Measurements from ENCODE around the gene ERC1.

ERC1 gene

DNA sequence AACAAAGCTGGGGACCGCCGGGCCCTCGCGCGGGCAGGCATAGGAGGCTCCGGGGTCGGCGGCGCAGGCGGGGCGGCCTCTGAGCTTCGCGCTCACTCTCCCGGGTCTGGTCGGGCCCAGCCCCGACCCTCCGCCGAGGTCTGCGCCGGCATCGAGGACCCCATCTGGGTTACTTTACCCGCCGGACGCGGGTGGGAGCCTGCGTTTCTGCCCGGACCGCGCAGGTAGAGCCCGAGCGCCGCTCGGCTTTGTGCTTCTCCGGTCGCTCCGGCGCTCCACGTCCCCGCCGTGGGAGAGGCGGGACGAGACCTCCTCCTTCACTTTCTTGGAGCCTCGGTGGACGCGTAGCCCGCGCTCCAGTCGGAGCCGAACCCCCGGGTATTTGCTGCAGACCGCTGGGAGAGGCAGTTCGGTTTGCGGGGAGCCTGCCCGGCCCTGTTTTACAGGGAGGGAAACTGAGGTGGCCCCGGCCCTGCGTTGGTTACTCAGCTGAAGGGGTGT lies 540.2 kb downstream of the ERC1 start:
- DNase-seq (ENCODE audit: low read depth in 2 of 2), result no peak
- TF ChIP-seq, protein P1, sequence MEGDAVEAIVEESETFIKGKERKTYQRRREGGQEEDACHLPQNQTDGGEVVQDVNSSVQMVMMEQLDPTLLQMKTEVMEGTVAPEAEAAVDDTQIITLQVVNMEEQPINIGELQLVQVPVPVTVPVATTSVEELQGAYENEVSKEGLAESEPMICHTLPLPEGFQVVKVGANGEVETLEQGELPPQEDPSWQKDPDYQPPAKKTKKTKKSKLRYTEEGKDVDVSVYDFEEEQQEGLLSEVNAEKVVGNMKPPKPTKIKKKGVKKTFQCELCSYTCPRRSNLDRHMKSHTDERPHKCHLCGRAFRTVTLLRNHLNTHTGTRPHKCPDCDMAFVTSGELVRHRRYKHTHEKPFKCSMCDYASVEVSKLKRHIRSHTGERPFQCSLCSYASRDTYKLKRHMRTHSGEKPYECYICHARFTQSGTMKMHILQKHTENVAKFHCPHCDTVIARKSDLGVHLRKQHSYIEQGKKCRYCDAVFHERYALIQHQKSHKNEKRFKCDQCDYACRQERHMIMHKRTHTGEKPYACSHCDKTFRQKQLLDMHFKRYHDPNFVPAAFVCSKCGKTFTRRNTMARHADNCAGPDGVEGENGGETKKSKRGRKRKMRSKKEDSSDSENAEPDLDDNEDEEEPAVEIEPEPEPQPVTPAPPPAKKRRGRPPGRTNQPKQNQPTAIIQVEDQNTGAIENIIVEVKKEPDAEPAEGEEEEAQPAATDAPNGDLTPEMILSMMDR (IDR thresholded peaks at IDR 0.05; ENCODE audit: low read depth, low read length), result no peak
- peak overlapping the region; percentile 41 to 69 for H3K4me3 ChIP-seq (replicated peaks in 1 of 2; ENCODE audit: low read depth in 2 of 2, low read length in 2 of 2)

DNA sequence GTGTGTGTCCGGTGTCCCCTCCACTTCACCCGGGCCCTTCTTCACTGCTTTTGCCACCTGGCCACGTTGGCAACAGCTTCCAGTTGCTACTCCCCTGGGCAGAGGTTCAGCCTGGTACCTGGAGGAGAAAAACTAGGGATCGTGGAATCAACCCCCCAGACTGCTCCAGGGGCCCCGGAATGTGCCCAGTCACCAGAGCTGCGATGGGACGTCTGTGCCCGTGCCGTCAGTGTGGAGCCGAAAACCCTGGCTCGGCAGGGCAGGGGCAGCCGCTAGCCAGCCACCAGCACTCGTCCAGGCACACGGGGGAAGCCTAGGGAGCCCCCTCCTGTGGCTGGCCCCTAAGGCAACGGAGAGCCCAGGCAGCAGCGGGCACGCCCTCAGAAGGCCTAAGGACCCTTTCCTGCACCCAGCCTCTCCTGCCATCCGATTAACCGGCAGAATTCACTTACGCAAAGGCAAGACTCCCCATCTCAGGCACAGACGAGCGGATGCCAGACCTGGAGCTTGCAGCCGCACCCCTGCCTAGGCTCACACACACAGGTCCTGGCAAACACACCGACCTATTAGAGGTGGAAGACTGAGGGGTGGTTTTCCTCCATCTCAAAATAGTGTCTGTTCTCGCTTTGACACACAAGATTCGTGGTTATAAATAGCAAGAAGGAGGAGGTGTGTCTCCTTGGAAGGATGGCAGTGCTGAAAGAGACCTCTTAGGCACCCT lies 540.8 kb downstream of the ERC1 start:
- peak overlapping the region; percentile 41 to 69 for H3K4me3 ChIP-seq (replicated peaks in 1 of 2; ENCODE audit: low read depth in 2 of 2, low read length in 2 of 2)
- DNase-seq (ENCODE audit: low read depth in 2 of 2), result no peak
- TF ChIP-seq, protein P1 (IDR thresholded peaks at IDR 0.05; ENCODE audit: low read depth, low read length), result no peak

DNA sequence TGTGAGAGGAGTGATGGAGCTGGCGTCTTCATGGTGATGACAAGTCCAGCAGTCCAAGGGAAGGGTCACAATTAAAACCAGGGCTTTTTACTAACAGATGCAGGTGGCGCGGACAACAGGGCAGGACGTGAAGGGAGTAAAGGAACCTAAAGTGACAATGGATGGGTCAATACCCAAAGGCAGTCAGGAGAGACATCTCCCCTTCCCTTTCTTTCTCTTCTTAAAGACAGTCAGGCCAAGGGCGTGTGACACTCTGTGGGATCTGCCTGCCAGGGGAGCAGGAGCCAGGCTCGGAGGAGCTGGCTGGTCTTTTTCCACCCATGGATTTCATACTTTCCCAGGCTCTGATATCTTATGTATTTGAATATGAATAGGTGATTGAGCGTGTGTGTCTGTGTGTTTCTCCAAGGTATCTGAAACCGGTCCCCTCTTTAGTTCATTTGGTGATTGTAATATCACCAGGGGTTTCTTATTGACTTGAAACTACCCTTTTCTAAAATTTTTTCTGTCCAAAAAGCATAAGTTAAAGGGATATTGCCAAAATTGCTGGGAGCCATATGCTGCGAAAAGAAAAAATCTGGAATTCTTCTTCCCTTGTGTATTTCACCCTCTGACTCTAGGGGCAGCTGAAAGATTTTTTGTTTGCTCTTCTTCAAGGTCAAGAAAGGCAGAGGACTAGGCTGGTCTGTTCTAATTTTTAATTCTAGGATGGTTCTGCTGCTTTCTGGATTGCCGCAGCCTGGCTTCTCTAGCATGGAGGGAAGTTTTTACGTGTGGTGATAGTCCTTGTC lies 541.5 kb downstream of the ERC1 start:
- H3K4me3 ChIP-seq (replicated peaks in 1 of 2; ENCODE audit: low read depth in 2 of 2, low read length in 2 of 2), result peak overlapping the region in 1 of 2 donors; percentile 69
- TF ChIP-seq, protein P1 (IDR thresholded peaks at IDR 0.05; ENCODE audit: low read depth, low read length), result no peak
- DNase-seq (ENCODE audit: low read depth in 2 of 2), result no peak

DNA sequence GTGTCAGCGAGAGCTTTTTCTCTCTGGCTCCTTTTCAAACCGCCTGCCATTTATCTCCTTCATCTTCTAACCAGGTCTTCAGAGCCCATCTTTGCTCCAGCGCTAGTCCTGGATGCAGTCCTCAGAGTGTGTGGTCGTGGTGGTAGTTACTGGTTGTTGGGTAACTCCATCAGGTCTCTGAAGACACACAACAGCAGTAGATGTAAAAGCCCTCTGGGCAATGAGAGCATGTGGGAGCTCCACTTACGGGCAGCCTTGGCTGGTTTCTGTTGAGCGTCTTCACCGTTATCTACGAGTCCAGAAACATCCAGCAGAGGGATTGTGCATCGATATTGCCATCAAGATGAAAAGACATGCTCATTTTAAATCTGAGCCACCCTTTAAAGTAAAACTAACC lies 542.2 kb downstream of the ERC1 start:
- peak in 1 of 2 donors; percentile 24 for DNase-seq (ENCODE audit: low read depth in 2 of 2)
- H3K4me3 ChIP-seq (replicated peaks in 1 of 2; ENCODE audit: low read depth in 2 of 2, low read length in 2 of 2), result peak overlapping the region in 1 of 2 donors; percentile 45
- TF ChIP-seq, protein P1 (IDR thresholded peaks at IDR 0.05; ENCODE audit: low read depth, low read length), result peak; percentile 10

DNA sequence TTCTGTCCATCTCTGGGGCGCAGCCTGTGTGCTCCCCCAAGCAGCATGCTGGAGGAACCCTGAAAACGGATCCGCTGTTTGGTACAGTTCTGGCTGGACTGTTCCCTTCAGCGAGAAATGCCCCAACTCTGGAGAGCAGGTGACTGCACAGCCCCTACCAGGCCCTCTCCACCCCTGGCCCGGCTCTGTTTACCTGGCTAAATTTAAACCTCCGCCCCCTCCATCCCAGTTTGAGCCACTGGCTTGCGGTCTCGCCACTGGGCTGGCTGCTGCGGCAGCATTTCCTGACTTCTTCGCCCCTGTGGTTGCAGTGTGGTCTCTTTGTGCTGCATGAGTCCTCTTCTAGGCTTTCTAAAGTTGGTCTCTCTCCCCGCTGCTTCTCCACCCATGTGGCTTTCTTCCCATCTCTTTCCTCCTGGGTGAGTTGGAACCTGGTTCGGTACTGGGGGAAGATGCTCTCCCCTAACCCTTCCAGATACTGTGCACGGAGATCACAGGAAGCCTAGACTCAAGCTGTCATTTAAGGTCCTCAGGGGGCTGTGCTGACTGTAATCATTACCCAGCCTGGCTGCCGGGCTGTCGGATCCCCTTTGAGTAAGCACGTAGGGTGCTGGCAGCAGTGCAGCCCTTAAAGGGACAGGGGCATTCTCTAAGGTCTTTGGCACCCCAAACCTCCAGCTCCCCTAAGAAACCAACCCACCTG lies 542.7 kb downstream of the ERC1 start:
- H3K4me3 ChIP-seq (replicated peaks in 1 of 2; ENCODE audit: low read depth in 2 of 2, low read length in 2 of 2), result peak overlapping the region in 1 of 2 donors; percentile 45
- DNase-seq (ENCODE audit: low read depth in 2 of 2), result peak in 1 of 2 donors; percentile 41
- TF ChIP-seq, protein P1 (IDR thresholded peaks at IDR 0.05; ENCODE audit: low read depth, low read length), result no peak

DNA sequence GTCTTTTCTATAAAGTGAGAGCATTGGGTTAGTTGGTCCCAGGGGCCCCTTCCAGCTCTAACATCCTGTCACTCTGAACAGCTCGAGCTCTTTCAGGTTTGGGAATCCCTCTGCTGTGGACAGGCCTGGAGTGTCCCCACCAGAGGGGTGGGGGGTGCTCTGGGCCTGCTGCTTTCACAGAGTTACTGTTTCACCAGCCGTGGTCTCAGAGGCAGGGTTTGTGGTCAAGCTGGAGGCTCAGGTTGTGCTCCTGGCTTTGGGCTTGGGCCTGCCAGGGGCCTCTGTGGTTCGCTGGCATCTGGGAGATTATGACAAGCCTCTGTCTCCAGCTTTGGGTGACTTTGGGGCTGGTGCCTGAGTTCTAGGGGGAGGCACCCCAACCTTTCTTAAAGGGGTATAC lies 543.7 kb downstream of the ERC1 start:
- DNase-seq (ENCODE audit: low read depth in 2 of 2), result no peak
- TF ChIP-seq, protein P1 (IDR thresholded peaks at IDR 0.05; ENCODE audit: low read depth, low read length), result no peak
- no peak overlapping the region for H3K4me3 ChIP-seq (replicated peaks in 1 of 2; ENCODE audit: low read depth in 2 of 2, low read length in 2 of 2)

All from cardiac fibroblast (primary cell).